Hepatocyte (in vitro differentiated cells): ENCODE measurements around the gene DGKD.

Source experiments
- CTCF ChIP-seq: fragments of 200-600 bp; sonication (generic); IDR thresholded peaks from 2 replicates; pipeline ENCODE4 v1.5.1; 2016; ENCODE audit warnings: antibody characterized with exemption, mild to moderate bottlenecking; ENCODE audit not compliant: poor library complexity
- EZH2 ChIP-seq: fragments of 200-600 bp; sonication (generic); IDR thresholded peaks from 2 replicates; pipeline ENCODE4 v1.6.1; 2016; ENCODE audit warnings: antibody characterized with exemption, mild to moderate bottlenecking, borderline replicate concordance
- EZH2phosphoT487 ChIP-seq: fragments of 200-600 bp; sonication (generic); IDR thresholded peaks from one replicate; pipeline ENCODE4 v1.6.1; 2018; ENCODE audit warnings: antibody characterized with exemption, mild to moderate bottlenecking, low read depth, moderate library complexity; ENCODE audit not compliant: unreplicated experiment, severe bottlenecking

GRCh38 chr2:233362742-233363141, 8.4 kb downstream of the DGKD start:
- TF ChIP-seq CTCF: no peak
- no peak for TF ChIP-seq EZH2
- no peak for TF ChIP-seq EZH2phosphoT487
